Gastroesophageal sphincter (tissue), 3 donors: Measurements from ENCODE around the gene MCTP1.

Experiments used
- EP300 ChIP-seq: sonication (generic); formaldehyde crosslinking; IDR thresholded peaks from one replicate; pipeline ENCODE4 v1.6.1; 2017; ENCODE audit warnings: antibody characterized with exemption, mild to moderate bottlenecking
- TF ChIP-seq, protein P1 (sequence below), 4 experiments: fragments of 200-600 bp in 2 of 4; fragments of 450-650 bp in 2 of 4; sonication (generic) in 1 of 4; IDR thresholded peaks; one replicate each; pipeline ENCODE4 v1.5.1; 2017 to 2019; ENCODE audit warnings: antibody characterized with exemption in 4 of 4, mild to moderate bottlenecking in 2 of 4, moderate library complexity in 2 of 4

DNA sequence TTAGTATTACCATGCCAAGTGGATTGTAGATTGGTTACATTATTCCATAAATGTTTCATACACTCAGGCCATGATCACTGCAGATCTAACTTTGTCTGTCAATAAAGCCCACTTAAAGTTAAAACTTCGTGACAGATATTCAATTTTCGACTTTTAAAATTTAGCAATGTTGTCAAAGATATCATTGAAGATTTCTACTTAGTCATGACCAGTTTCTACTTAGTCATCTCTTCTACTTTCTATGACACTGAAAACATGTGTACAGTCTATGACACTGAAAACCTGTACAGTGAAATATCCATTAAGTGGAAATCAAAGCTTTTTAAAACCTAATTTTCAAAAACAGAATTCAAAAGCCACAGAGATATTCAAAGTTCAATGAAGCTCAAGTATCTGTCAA is 258.2 kb downstream of the MCTP1 start:
- TF ChIP-seq, protein P1, sequence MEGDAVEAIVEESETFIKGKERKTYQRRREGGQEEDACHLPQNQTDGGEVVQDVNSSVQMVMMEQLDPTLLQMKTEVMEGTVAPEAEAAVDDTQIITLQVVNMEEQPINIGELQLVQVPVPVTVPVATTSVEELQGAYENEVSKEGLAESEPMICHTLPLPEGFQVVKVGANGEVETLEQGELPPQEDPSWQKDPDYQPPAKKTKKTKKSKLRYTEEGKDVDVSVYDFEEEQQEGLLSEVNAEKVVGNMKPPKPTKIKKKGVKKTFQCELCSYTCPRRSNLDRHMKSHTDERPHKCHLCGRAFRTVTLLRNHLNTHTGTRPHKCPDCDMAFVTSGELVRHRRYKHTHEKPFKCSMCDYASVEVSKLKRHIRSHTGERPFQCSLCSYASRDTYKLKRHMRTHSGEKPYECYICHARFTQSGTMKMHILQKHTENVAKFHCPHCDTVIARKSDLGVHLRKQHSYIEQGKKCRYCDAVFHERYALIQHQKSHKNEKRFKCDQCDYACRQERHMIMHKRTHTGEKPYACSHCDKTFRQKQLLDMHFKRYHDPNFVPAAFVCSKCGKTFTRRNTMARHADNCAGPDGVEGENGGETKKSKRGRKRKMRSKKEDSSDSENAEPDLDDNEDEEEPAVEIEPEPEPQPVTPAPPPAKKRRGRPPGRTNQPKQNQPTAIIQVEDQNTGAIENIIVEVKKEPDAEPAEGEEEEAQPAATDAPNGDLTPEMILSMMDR (IDR thresholded peaks at IDR 0.05) = no peak
- TF ChIP-seq EP300 = no peak
